ENCODE results near the gene TTC7B. TPM values are rescaled to one million over a fixed set of nuclear protein-coding genes. Genes with fewer than 3 reads are reported as not detected.

Gene TTC7B
- total and polyA plus RNA-seq, 10 of the 15 experiments (the other 5 are each of a cell fraction or from before 2014, with no cell fraction given), result under 0.01 to 1.1 (median 0.26) TPM; not detected in 2

DNA sequence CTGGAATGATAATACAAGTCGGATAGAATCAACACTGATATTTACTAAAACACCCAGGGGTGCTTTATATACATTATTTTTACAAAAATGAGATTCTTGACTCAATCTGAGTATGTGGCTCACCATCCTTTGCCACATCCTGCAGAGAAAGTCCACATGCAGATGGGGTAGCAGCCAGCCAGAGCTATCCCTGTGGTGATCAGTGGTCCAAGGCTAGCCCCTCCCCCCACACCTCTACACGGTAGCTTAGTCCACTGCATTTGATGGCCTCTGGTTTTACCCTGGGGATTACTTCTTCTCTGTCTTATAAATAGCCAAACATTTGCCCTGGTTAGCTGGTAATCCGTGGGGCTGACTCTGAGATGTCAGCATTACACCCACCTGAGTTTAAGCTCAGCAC, 28.1 kb upstream of the TTC7B start (continued):
- TF ChIP-seq, protein P1, sequence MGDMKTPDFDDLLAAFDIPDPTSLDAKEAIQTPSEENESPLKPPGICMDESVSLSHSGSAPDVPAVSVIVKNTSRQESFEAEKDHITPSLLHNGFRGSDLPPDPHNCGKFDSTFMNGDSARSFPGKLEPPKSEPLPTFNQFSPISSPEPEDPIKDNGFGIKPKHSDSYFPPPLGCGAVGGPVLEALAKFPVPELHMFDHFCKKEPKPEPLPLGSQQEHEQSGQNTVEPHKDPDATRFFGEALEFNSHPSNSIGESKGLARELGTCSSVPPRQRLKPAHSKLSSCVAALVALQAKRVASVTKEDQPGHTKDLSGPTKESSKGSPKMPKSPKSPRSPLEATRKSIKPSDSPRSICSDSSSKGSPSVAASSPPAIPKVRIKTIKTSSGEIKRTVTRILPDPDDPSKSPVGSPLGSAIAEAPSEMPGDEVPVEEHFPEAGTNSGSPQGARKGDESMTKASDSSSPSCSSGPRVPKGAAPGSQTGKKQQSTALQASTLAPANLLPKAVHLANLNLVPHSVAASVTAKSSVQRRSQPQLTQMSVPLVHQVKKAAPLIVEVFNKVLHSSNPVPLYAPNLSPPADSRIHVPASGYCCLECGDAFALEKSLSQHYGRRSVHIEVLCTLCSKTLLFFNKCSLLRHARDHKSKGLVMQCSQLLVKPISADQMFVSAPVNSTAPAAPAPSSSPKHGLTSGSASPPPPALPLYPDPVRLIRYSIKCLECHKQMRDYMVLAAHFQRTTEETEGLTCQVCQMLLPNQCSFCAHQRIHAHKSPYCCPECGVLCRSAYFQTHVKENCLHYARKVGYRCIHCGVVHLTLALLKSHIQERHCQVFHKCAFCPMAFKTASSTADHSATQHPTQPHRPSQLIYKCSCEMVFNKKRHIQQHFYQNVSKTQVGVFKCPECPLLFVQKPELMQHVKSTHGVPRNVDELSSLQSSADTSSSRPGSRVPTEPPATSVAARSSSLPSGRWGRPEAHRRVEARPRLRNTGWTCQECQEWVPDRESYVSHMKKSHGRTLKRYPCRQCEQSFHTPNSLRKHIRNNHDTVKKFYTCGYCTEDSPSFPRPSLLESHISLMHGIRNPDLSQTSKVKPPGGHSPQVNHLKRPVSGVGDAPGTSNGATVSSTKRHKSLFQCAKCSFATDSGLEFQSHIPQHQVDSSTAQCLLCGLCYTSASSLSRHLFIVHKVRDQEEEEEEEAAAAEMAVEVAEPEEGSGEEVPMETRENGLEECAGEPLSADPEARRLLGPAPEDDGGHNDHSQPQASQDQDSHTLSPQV (IDR thresholded peaks at IDR 0.05), result no peak
- TF ChIP-seq HCFC1 (IDR thresholded peaks at IDR 0.05; ENCODE audit: low read length) (no peak), CBFB (IDR thresholded peaks at IDR 0.05; ENCODE audit: low read depth) (no peak), HDAC6 (IDR thresholded peaks at IDR 0.05; ENCODE audit: unreplicated experiment) (no peak), SIN3A (IDR thresholded peaks at IDR 0.05; ENCODE audit: low read depth, low read length) (no peak), LARP7 (IDR thresholded peaks at IDR 0.05) (no peak), TCF3 (IDR thresholded peaks at IDR 0.05; ENCODE audit: borderline replicate concordance, insufficient read depth, low read depth, low read length) (no peak), NFXL1 (IDR thresholded peaks at IDR 0.05; ENCODE audit: borderline replicate concordance) (no peak), CHD4 (IDR thresholded peaks at IDR 0.05) (no peak), POLR2A (IDR thresholded peaks at IDR 0.05; ENCODE audit: low read depth, low read length) (no peak), IKZF2 (IDR thresholded peaks at IDR 0.05) (no peak), TCF7 (IDR thresholded peaks at IDR 0.05; ENCODE audit: borderline replicate concordance) (no peak)
- TF ChIP-seq, protein P2, sequence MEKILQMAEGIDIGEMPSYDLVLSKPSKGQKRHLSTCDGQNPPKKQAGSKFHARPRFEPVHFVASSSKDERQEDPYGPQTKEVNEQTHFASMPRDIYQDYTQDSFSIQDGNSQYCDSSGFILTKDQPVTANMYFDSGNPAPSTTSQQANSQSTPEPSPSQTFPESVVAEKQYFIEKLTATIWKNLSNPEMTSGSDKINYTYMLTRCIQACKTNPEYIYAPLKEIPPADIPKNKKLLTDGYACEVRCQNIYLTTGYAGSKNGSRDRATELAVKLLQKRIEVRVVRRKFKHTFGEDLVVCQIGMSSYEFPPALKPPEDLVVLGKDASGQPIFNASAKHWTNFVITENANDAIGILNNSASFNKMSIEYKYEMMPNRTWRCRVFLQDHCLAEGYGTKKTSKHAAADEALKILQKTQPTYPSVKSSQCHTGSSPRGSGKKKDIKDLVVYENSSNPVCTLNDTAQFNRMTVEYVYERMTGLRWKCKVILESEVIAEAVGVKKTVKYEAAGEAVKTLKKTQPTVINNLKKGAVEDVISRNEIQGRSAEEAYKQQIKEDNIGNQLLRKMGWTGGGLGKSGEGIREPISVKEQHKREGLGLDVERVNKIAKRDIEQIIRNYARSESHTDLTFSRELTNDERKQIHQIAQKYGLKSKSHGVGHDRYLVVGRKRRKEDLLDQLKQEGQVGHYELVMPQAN (conservative IDR thresholded peaks at IDR 0.05), result no peak
- TF ChIP-seq, protein P3, sequence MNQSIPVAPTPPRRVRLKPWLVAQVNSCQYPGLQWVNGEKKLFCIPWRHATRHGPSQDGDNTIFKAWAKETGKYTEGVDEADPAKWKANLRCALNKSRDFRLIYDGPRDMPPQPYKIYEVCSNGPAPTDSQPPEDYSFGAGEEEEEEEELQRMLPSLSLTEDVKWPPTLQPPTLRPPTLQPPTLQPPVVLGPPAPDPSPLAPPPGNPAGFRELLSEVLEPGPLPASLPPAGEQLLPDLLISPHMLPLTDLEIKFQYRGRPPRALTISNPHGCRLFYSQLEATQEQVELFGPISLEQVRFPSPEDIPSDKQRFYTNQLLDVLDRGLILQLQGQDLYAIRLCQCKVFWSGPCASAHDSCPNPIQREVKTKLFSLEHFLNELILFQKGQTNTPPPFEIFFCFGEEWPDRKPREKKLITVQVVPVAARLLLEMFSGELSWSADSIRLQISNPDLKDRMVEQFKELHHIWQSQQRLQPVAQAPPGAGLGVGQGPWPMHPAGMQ (IDR thresholded peaks at IDR 0.05; ENCODE audit: borderline replicate concordance), result no peak
- TF ChIP-seq, protein P4, sequence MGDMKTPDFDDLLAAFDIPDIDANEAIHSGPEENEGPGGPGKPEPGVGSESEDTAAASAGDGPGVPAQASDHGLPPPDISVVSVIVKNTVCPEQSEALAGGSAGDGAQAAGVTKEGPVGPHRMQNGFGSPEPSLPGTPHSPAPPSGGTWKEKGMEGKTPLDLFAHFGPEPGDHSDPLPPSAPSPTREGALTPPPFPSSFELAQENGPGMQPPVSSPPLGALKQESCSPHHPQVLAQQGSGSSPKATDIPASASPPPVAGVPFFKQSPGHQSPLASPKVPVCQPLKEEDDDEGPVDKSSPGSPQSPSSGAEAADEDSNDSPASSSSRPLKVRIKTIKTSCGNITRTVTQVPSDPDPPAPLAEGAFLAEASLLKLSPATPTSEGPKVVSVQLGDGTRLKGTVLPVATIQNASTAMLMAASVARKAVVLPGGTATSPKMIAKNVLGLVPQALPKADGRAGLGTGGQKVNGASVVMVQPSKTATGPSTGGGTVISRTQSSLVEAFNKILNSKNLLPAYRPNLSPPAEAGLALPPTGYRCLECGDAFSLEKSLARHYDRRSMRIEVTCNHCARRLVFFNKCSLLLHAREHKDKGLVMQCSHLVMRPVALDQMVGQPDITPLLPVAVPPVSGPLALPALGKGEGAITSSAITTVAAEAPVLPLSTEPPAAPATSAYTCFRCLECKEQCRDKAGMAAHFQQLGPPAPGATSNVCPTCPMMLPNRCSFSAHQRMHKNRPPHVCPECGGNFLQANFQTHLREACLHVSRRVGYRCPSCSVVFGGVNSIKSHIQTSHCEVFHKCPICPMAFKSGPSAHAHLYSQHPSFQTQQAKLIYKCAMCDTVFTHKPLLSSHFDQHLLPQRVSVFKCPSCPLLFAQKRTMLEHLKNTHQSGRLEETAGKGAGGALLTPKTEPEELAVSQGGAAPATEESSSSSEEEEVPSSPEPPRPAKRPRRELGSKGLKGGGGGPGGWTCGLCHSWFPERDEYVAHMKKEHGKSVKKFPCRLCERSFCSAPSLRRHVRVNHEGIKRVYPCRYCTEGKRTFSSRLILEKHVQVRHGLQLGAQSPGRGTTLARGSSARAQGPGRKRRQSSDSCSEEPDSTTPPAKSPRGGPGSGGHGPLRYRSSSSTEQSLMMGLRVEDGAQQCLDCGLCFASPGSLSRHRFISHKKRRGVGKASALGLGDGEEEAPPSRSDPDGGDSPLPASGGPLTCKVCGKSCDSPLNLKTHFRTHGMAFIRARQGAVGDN (IDR thresholded peaks at IDR 0.05), result no peak
